SH-SY5Y (cell line): Measurements from ENCODE around the gene IL3.

Experiments used
- GATA2 ChIP-seq: IDR thresholded peaks from 2 replicates; pipeline ENCODE4 v1.6.1; 2011; ENCODE audit warnings: mild to moderate bottlenecking, low read depth, low read length
- GATA3 ChIP-seq: IDR thresholded peaks from 2 replicates; pipeline ENCODE4 v1.6.1; 2011; ENCODE audit warnings: low read depth, mild to moderate bottlenecking, low read length, moderate library complexity

The IL3 gene

GRCh38 chr5:132112111-132112510 is 51.7 kb downstream of the IL3 start:
- TF ChIP-seq GATA2 (no peak), GATA3 (no peak)
